Activated T-helper 2 cell treated with anti-CD3 and anti-CD28 coated beads, Interferon-gamma antibody, Interleukin-2, Interleukin-4, amounts not matched to agents 10 μg/mL and 5 μg/mL and 100 μg/mL, durations not matched to agents 14 hours and 24 hours and 36 hours (primary cell): Measurements from ENCODE around the gene FOXC2. TPM values are rescaled to one million over a fixed set of nuclear protein-coding genes. Genes with fewer than 3 reads are reported as not detected.

ENCODE experiments used
- DNase-seq: peaks from one replicate; pipeline ENCODE4 v3.0.0; 2021; ENCODE audit warnings: low spot score
- H3K27ac Mint-ChIP-seq: one replicate; pipeline ENCODE4 v1.8.0; 2021; ENCODE audit warnings: mixed read lengths
- H3K27me3 Mint-ChIP-seq: one replicate; pipeline ENCODE4 v1.8.0; 2021; ENCODE audit warnings: low read depth, mixed read lengths
- H3K36me3 Mint-ChIP-seq: one replicate; pipeline ENCODE4 v1.8.0; 2021; ENCODE audit warnings: low read depth, mixed read lengths
- H3K4me1 Mint-ChIP-seq: one replicate; pipeline ENCODE4 v1.8.0; 2021; ENCODE audit warnings: low read depth, mixed read lengths
- H3K4me3 Mint-ChIP-seq: one replicate; pipeline ENCODE4 v1.8.0; 2021; ENCODE audit warnings: low read depth, mild to moderate bottlenecking, moderate library complexity, mixed read lengths
- H3K9me3 Mint-ChIP-seq: one replicate; pipeline ENCODE4 v1.8.0; 2021; ENCODE audit warnings: mixed read lengths
- intact Hi-C: fragments of 100-400 bp; cut with micrococcal nuclease; formaldehyde crosslinking; loops from one replicate; pipeline ENCODE4 v1.15.1; 2023
- total RNA-seq: library from RNA; stranded (reverse); gene quantifications from 2 replicates; pipeline ENCODE4 v1.2.3, GENCODE V29; 2022

Gene FOXC2
- total RNA-seq, 1 donor from 2014 or later: 0.07 TPM

DNA sequence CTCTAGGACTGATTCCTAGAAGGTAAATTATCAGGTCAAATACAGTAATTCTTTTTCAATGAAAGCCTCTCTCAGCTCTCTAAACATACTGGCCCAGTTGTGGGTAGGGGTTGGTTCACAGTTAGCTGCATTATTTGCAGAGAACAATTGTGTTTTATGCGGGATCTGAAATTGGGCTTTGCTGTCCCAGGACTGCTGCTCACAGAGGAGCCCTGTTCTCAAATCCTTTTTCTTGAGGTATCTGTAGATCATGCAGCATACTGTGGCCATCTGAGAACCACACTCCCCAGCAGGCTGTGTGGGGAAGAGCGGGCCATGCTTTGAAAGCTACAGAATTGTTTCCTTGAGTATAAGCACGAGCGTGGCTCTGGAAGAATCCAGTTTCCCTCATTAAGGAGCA lies 29.1 kb upstream of the FOXC2 start:
- no peaks in the 10 kb centered on the region for H3K9me3 Mint-ChIP-seq
- no peak overlapping the region for H3K4me3 Mint-ChIP-seq
- peaks cover 28% of the 10 kb centered on the region for H3K36me3 Mint-ChIP-seq
- no peak for DNase-seq
- H3K4me1 Mint-ChIP-seq: no peaks in the 10 kb centered on the region
- H3K27me3 Mint-ChIP-seq: no peaks in the 10 kb centered on the region
- intact Hi-C loops: no loop called here
- no peak overlapping the region for H3K27ac Mint-ChIP-seq

DNA sequence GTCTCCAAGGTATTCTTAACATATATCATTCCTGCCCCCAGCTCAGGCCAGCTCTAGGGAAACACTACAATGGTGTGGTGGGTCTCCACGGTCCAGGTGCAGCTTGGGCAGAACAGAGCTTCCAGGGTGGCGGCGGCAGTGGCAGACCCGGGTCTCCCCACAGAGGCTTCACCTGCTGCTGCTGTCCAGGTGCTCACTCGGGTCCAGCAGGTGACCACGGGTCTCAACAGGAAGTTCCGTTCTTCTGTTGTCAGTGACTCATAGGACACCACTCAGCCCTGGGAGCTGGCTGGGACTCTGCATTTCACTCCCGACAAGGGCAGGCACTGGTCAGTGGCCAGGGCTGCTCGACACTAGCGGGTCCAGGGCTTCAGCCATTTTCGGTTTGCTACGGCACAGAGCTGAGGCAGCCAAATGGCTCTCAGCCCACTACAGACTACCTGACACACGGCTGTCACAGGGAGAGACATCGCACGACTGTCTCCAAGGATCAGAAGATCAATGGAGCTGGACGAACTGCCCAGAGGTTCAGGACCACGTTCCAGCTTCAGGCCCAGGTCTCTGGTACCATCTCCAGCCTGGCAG lies 28.3 kb upstream of the FOXC2 start:
- intact Hi-C loops: no loop called here
- no peaks in the 10 kb centered on the region for H3K27me3 Mint-ChIP-seq
- no peak overlapping the region for H3K27ac Mint-ChIP-seq
- peaks cover 32% of the 10 kb centered on the region for H3K36me3 Mint-ChIP-seq
- no peaks in the 10 kb centered on the region for H3K4me1 Mint-ChIP-seq
- no peaks in the 10 kb centered on the region for H3K9me3 Mint-ChIP-seq
- no peak for DNase-seq
- H3K4me3 Mint-ChIP-seq: no peak overlapping the region

DNA sequence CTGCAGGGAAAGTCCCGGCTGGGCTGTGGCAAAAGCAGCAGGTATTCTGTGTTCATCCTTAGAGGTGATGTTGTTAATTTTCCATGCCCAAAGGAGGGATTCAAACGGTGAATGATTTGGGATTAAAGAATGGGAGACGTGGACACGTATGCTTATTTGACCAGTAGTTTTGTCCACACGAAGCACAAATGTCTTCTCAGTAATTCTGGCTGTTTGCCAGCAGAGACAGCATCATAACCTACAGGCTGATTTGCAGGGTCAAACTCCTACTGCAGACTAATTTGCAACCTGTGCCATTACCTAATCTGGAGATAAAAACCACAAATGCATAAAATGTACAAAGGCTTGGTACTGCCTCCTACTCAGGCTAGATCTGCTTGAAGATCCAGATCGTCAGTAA lies 25.7 kb upstream of the FOXC2 start:
- no peak overlapping the region for H3K4me3 Mint-ChIP-seq

DNA sequence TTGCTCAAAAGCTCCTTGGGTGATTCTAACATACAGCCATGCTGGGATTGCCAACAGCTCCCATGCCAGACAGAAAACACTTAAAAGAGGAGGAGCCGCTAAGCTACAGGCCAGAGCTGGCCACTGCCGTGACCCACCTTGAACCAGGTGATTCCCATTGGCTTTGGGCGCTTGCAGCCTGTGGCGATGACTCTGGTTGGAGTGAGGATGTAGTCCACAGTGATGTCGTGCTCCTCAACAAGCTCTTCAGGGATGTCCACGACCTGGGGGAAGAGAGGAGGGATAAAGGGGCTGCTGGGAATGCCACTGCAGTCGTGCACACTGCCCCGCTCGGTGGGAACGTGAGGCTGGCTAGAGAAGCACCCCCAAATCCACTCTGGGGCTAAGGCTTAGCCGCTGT lies 25.1 kb upstream of the FOXC2 start:
- no peaks in the 10 kb centered on the region for H3K9me3 Mint-ChIP-seq
- DNase-seq: no peak
- no peaks in the 10 kb centered on the region for H3K4me1 Mint-ChIP-seq
- no peaks in the 10 kb centered on the region for H3K27me3 Mint-ChIP-seq
- H3K4me3 Mint-ChIP-seq: no peak overlapping the region
- peaks cover 56% of the 10 kb centered on the region for H3K36me3 Mint-ChIP-seq
- intact Hi-C loops: no loop called here
- H3K27ac Mint-ChIP-seq: no peak overlapping the region

More for the DNA sequence above, 25.7 kb upstream of the FOXC2 start:
- intact Hi-C loops: no loop called here
- H3K27me3 Mint-ChIP-seq: no peaks in the 10 kb centered on the region
- no peaks in the 10 kb centered on the region for H3K4me1 Mint-ChIP-seq
- peaks cover 49% of the 10 kb centered on the region for H3K36me3 Mint-ChIP-seq
- no peak for DNase-seq
- no peak overlapping the region for H3K27ac Mint-ChIP-seq
- H3K9me3 Mint-ChIP-seq: no peaks in the 10 kb centered on the region

DNA sequence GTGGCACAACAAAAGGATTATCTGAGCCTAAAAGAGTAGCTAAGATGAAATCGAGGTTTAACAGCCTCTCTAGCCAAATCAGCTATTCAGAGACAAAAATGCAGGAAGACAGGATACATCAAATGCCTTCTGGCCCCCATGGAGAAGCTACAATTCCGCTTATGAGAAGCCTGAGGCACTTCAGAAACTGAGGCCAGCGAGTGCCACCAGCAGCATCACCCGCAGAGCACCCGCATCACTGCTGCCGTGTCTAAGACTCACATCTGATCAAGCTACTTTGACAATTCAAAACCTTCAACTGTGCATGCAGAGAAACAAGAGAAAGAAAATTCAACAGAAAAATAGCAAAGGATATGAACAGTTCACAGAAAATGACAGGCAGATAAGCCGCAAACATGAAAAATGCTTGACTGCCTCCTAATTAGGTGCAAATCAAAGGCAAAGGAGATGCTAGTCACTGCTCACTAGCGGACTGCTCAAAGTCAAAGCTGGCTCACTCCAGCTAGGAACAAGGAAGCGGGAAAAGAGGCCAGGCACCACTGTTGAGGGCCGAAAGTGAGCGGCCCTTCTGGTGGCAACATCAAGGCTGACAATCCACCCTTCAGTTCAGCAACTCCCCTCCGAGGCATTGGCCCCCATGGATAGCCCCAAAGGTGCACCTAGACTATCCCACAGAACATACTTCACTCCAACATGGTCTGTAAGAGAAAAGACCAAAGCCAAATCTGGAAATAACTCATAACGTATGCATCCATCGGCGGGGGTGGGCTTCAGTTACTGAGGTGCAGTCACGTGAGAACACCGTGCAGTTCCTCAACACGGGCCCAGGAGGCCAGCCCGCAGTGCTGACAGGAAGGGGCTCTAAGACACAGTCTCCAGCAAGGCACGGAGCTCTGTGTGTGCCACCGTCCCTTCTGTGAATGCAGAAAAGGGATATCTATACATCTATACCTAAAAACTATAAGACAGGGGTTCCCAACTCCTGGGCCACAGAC lies 23.6 kb upstream of the FOXC2 start:
- intact Hi-C loops: no loop called here
- Mint-ChIP-seq H3K36me3 (peaks cover 66% of the 10 kb centered on the region), H3K27ac (no peak overlapping the region), H3K4me1 (no peaks in the 10 kb centered on the region), H3K27me3 (no peaks in the 10 kb centered on the region), H3K4me3 (no peak overlapping the region), H3K9me3 (no peaks in the 10 kb centered on the region)
- no peak for DNase-seq

DNA sequence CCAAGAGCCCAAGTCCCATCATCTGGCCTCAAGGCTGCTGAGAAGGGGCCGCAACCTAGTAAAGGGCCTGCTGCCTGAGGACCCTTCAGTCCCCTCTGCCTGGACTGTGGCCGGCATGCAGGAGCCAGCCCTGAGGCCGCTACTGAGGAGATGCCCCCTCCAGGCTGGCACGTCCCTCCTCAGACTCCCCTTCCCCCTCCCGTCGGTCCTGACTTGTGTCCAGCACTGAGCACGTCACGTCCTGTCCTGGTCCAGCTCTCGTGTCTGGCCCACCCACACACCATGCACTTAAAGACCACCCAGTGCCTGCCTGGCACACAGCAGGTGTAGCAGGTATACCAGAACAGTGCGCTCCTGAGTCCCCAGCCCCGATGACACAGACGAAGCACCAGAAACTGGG lies 21.1 kb upstream of the FOXC2 start:
- H3K27me3 Mint-ChIP-seq: no peaks in the 10 kb centered on the region
- H3K9me3 Mint-ChIP-seq: no peaks in the 10 kb centered on the region
- no peak overlapping the region for H3K4me3 Mint-ChIP-seq
- no peak for DNase-seq
- intact Hi-C loops: no loop called here
- H3K4me1 Mint-ChIP-seq: peaks cover 13% of the 10 kb centered on the region
- peaks cover 63% of the 10 kb centered on the region for H3K36me3 Mint-ChIP-seq
- H3K27ac Mint-ChIP-seq: no peak overlapping the region

DNA sequence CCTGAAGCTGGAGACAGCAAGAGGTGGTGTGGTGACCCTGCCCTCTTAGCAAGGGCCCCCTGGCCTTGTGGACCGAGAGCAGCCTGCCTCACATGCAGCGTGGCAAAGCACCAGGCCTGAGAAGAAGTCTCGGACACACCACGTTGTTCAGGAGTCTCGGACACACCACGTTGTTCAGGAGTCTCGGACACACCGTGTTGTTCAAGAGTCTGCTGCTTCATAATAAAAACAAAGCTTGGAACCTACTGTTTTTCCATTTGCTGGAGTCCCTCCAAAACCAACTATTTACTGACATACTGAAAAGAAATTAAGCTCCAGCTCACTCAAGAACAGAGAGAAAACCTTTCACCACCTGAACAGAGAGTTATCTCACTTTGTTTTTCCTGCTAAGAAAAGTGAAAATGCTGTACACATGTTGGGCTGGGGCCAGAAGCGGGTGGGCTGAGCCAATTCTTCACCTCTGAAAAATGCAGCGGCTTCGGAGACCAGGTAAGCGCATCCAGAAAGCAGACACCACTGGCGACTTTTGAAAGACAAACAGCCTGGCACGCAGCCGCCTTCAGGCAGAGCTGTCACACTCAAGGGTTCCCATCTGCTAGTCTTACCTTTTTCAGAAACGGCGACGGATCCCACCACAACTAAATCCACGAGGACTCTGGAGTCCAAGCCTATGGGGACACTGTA lies 20.5 kb upstream of the FOXC2 start:
- H3K4me1 Mint-ChIP-seq: peaks cover 18% of the 10 kb centered on the region
- H3K4me3 Mint-ChIP-seq: no peak overlapping the region
- intact Hi-C loops: no loop called here

DNA sequence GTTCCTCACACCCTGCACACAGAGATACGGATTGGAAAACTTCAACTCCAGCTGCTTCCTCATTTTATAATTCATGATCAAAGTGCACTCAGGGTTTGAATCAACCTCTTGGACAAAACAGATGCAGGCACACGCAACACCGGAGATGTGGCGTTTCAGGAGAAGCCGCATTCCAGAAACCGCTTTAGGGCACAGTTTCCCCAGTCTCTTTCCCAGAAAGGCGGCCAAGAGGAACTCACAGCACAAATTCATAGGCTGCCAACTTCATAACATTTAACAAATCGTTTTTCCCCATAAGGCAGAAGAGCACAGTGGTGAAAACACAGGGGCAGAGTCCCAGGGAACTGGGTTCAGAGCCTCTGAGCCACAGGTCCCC lies 20.0 kb upstream of the FOXC2 start:
- Mint-ChIP-seq H3K27me3 (no peaks in the 10 kb centered on the region), H3K4me3 (no peak overlapping the region), H3K36me3 (peaks cover 61% of the 10 kb centered on the region), H3K9me3 (no peaks in the 10 kb centered on the region), H3K27ac (no peak overlapping the region), H3K4me1 (peaks cover 22% of the 10 kb centered on the region)
- no peak for DNase-seq
- intact Hi-C loops: no loop called here

More for the DNA sequence above, 20.5 kb upstream of the FOXC2 start:
- no peak for DNase-seq
- no peak overlapping the region for H3K27ac Mint-ChIP-seq
- peaks cover 61% of the 10 kb centered on the region for H3K36me3 Mint-ChIP-seq
- H3K9me3 Mint-ChIP-seq: no peaks in the 10 kb centered on the region
- H3K27me3 Mint-ChIP-seq: no peaks in the 10 kb centered on the region

DNA sequence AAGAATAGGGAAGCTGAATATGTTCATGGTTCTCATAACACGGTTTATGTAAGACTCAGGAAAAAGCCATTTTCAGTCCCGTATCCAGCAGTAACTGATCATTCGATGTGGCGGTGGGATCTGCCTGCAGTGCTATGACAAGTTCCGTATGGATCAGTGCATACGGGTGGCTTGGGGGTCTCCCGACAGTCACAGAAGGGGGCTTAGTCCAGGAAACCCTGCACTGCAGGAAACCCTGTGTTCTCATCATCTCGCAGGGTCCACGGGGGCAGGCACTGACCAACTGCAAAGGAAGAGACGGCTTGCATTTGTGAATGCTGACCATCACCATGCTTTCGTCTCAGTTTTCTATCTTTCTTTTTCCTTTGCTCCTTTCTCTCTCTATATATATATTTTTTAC lies 19.3 kb upstream of the FOXC2 start:
- H3K27me3 Mint-ChIP-seq: no peaks in the 10 kb centered on the region
- H3K9me3 Mint-ChIP-seq: no peaks in the 10 kb centered on the region
- no peak overlapping the region for H3K4me3 Mint-ChIP-seq
- intact Hi-C loops: no loop called here
- H3K36me3 Mint-ChIP-seq: peaks cover 60% of the 10 kb centered on the region
- peaks cover 22% of the 10 kb centered on the region for H3K4me1 Mint-ChIP-seq
- DNase-seq: no peak
- no peak overlapping the region for H3K27ac Mint-ChIP-seq

DNA sequence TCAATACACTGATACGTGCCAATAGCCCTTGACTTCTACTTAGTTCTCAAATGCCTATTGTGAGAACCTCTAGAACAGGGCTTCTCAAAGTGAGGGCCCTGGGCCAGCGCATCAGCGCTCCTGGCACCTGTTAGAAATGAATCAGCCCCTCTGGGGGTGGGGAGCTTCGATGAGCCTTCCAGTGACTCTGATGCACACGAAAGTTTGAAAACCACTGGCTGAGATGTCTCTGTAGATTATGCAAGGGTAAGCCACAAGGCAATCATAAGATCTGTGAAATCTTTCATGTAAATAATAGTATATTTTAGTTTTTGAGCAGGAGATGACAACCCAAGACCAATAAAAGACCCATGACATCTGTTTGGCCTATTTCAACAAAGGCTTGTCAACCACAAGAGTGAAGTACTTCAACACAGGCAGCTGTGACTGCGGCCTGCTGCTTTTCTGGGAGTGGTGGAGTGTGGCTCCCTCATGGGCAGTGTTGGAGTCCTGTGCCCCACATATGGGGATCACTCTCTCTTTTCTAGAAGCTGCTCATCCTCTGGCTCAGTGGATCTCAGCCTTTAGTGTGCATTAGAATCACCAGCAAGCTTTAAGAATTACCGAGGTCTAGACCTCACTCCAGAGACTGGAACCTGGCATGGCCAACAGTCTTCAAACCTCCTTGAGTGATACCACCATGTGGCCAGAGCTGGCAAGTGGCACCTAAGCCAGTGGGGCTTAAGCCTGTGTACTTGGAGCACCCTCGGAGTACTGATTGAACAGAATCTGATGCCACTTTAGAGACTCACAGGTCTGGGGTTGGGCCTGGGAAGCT lies 17.3 kb upstream of the FOXC2 start:
- peak; percentile 40 for DNase-seq
- peaks cover 32% of the 10 kb centered on the region for H3K4me1 Mint-ChIP-seq
- H3K36me3 Mint-ChIP-seq: peaks cover 60% of the 10 kb centered on the region
- intact Hi-C loops: no loop called here
- H3K27ac Mint-ChIP-seq: peak overlapping the region; percentile 53
- H3K4me3 Mint-ChIP-seq: no peak overlapping the region
- no peaks in the 10 kb centered on the region for H3K27me3 Mint-ChIP-seq
- H3K9me3 Mint-ChIP-seq: no peaks in the 10 kb centered on the region

DNA sequence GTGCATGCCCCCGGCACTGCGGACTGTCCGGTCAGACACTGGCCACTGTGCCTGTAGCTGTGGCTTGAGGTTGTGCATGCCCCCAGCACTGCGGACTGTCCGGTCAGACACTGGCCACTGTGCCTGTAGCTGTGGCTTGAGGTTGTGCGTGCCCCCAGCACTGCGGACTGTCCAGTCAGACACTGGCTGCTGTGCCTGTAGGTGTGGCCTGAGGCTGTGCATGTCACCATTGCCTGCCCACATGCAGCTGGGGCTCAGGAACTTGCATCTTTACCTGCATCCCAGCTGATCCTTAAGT lies 16.8 kb upstream of the FOXC2 start:
- intact Hi-C loops: loop anchor here (10.0 kb wide), 1 partner anchor 835 kb away; the partner anchor contains the start of gene FBXO31

DNA sequence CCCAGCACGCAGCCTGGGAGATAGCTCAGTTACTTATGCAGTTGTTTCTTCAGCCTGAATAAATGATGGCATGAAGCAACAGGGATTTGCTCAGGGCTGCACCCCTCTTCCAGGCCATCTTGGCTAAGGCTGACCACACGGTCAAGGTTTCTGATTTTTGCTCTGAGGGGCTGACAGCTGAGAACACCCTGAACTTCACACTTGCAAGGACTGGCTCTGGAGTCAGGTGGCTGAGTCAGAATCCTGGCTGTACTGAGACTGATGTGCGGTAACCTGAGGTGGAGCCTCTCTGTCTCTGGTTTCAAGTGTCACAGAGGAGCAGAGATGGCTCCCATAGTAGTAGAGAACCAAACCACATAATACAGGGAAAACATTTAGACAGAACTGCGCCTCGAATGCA lies 16.3 kb upstream of the FOXC2 start:
- Mint-ChIP-seq H3K36me3 (peaks cover 53% of the 10 kb centered on the region), H3K27me3 (no peaks in the 10 kb centered on the region), H3K27ac (no peak overlapping the region), H3K4me1 (peaks cover 32% of the 10 kb centered on the region), H3K9me3 (no peaks in the 10 kb centered on the region), H3K4me3 (no peak overlapping the region)
- DNase-seq: no peak
- intact Hi-C loops: loop anchor here (10.0 kb wide), 1 partner anchor 835 kb away; the partner anchor contains the start of gene FBXO31

More for the DNA sequence above, 16.8 kb upstream of the FOXC2 start:
- Mint-ChIP-seq H3K4me1 (peaks cover 32% of the 10 kb centered on the region), H3K36me3 (peaks cover 55% of the 10 kb centered on the region), H3K9me3 (no peaks in the 10 kb centered on the region), H3K4me3 (no peak overlapping the region), H3K27me3 (no peaks in the 10 kb centered on the region), H3K27ac (no peak overlapping the region)
- no peak for DNase-seq
